NCI-H1694 treated with DMSO at 0.1 percent for 48 hours (cell line): ENCODE measurements around the gene CC2D2B.
"Not testable (repeated sequence)": the region's sequence is repeated elsewhere in the genome, so short reads cannot be mapped to it uniquely, and the experiment has no call there.

Source experiments
- DNase-seq: peaks from one replicate; lab custom pipeline; 2025; lab: John Stamatoyannopoulos, UW

Gene CC2D2B

GRCh38 chr10:95908450-95908849 is 675 bp downstream of the CC2D2B start:
- no peak for DNase-seq

GRCh38 chr10:95909561-95909960 is 1.8 kb downstream of the CC2D2B start:
- no peak for DNase-seq

- not testable (repeated sequence) for DNase-seq
These were observed 8.3 kb downstream of the CC2D2B start for GRCh38 chr10:95916039-95916438.

GRCh38 chr10:95920798-95921426 is 13.1 kb downstream of the CC2D2B start:
- no peak for DNase-seq

DNA sequence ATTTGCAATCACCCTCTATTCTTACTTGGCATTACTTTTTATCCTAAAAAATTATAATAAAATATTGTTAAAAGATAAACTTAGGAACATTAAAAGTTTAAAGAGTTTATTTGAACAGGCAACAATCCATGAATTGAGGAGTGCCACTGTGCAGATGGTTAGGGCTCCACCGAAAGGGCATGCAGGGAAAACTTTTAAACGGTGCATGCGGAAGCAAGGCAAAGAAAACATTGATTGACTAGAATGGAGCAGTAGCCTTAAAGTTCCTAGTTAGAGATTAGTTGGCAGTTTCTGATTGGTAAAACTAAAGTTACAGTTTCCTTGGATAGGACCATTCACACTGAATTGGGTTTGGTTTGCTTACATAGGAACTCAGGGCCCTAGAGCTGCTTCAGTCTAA is 17.3 kb downstream of the CC2D2B start:
- DNase-seq, result no peak

DNA sequence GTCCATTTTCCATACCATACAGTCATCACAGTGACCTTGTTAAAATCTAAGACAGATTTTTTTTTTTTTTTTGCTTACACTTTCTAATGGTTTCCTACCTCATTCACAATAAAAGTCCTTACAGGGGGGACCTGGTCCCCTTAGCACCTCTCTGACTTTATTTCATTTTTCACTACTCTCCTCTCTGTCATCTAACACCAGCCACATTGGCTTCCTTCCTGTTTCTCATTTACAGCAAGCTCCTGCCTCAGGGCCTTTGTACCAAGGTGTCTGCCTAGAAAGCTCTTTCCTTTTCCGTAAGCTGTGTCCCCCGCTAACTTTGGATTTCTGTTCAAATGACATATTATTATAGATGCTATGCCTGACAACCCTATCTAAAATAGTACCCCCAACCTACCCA is 27.7 kb downstream of the CC2D2B start:
- no peak for DNase-seq

GRCh38 chr10:95941115-95941514 is 33.3 kb downstream of the CC2D2B start:
- DNase-seq, result no peak

GRCh38 chr10:95963202-95963990 is 55.6 kb downstream of the CC2D2B start:
- DNase-seq, result no peak

- DNase-seq, result no peak
These were observed 56.2 kb downstream of the CC2D2B start for GRCh38 chr10:95963991-95964389.

DNA sequence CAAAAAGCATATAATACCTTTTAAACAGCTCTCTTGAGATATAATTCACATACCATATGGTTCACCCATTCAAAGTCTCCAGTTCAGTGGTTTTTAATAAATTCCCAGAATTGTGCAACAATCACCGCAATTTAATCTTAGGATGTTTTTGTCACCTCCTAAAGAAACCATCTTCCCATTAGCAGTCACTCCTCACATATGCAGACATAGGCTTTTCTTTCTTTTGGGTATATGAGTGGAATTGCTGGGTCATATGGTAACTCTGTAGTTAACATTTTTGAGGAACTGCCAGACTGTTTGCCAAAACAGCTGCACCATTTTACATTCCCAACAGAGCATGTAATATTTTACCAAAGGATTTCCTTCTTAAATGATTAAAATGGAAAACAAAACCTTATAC is 57.0 kb downstream of the CC2D2B start:
- DNase-seq, result no peak

- DNase-seq, result no peak
These were observed 68.8 kb downstream of the CC2D2B start for GRCh38 chr10:95976362-95977229.

DNA sequence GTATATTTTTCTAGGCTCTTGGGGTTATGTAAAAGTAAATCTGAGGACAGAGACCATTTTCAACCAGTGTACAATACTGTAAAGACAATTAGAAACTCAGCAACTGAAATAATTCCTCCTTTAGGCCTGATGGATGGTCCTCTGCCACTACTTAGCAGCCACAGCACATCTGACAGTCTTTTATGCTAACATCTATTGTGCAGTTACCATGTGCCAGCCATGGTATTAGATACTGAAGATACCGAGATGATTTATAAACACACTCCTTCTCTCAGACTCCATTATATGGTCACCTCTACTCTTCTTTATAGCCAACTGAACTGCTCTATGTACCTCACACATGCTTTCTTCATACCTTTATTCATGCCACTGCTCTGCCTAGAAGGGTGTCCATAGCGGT is 74.4 kb downstream of the CC2D2B start:
- no peak for DNase-seq

- DNase-seq, result no peak
These were observed 80.1 kb downstream of the CC2D2B start for GRCh38 chr10:95987685-95988426.

- no peak for DNase-seq
These were observed 80.9 kb downstream of the CC2D2B start for GRCh38 chr10:95988702-95989101.

DNA sequence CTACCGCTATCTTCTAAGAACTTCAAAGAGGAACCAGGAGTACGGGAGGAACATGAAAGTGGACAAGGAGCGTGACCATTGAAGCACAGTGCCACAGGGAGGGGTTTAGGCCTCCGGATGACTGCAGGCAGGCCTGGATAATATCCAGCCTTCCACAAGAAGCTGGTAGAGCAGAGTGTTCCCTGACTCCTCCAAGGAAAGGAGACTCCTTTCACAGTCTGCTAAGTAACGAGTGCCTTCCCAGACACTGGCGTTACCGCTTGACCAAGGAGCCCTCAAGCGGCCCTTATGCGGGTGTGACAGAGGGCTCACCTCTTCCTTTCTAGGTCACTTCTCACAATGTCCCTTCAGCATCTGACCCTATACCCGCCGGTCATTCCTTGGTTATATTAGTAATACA is 86.6 kb downstream of the CC2D2B start:
- not testable (repeated sequence) for DNase-seq

- DNase-seq, result no peak
These were observed 90.5 kb downstream of the CC2D2B start for GRCh38 chr10:95998255-95998784.

- DNase-seq, result no peak
These were observed 106.2 kb downstream of the CC2D2B start for GRCh38 chr10:96013956-96014355.

DNA sequence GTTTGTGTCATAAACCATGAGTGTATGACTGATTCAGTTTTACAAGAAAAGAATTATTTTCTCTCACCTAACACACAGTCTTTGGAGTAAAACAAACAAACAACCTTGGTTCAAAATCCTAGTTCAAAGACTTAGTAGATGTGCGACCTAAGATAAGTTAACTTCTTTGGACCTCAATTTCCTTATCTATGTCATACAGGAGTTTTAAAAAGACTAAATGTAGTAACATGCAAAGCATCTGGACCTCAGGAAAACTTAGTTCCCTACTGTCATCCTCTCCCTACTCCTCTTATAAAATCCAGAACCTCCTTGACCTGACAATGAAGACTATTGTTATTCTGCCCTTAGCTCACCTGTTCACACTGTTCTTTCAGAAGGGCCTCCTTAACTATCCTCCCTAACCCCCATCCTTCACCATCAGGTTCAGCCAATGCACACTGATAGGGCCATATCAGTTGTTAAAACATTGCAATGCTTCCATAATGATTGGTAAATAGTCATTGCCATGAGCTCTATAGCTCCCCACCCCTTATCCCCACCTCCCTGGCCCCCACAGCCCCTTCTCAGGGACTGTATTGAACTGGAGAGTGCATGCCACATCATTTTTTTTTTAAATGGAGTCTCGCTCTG is 106.8 kb downstream of the CC2D2B start:
- DNase-seq, result no peak

GRCh38 chr10:96017191-96017687 is 109.5 kb downstream of the CC2D2B start:
- peak; percentile 54 for DNase-seq

GRCh38 chr10:96021332-96021731 is 113.6 kb downstream of the CC2D2B start:
- DNase-seq, result no peak

DNA sequence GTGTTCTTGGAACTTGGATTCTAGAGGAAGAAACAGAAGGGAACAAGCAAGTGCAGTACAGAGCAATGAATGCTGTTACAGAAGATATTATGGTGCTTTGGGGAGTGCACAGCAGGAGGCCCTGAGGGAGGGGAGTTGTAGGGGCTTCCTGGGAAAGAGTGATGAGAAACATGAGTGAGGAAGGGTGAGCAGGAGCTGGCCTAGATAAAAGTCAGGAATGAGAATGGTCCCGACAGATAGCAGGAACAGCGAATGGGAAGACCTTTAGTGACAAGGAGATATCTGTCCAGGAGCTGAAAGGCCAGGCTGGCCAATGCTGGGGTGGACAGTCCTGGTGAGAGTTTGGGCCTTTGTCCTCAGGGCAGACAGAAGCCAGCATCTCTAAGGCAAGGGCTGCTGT is 115.0 kb downstream of the CC2D2B start:
- no peak for DNase-seq
